RCC 7860 (cell line): Measurements from ENCODE around the gene ZSCAN29.

Source experiments
- DNase-seq: peaks from one replicate; pipeline ENCODE4 v3.0.0-alpha.2; 2015; ENCODE audit warnings: low spot score
- FAIRE-seq: peaks from 2 replicates; lab custom pipeline; 2012; peaks lifted over from hg19 to GRCh38; lab: Jason Lieb, UNC

Gene ZSCAN29

GRCh38 chr15:43352693-43353382 lies 18.0 kb downstream of the ZSCAN29 start:
- DNase-seq, result no peak
- FAIRE-seq, result no peak

- FAIRE-seq, result no peak
- DNase-seq, result no peak
These were observed 23.7 kb downstream of the ZSCAN29 start for GRCh38 chr15:43347114-43347513.

GRCh38 chr15:43346305-43346704 lies 24.5 kb downstream of the ZSCAN29 start:
- FAIRE-seq (no peak), DNase-seq (no peak)

GRCh38 chr15:43330780-43331087 lies 40.1 kb downstream of the ZSCAN29 start:
- DNase-seq (no peak), FAIRE-seq (no peak)

- peak; percentile 82 for FAIRE-seq
These were observed 40.7 kb downstream of the ZSCAN29 start, which contains the start of gene LCMT2 for GRCh38 chr15:43329960-43330779. Gene LCMT2 (minus strand): TSS chr15:43330573. CDS start chr15:43330489, 84 bp downstream.

GRCh38 chr15:43329217-43329959 lies 41.5 kb downstream of the ZSCAN29 start:
- no peak for FAIRE-seq
- DNase-seq, result no peak

More at GRCh38 chr15:43329960-43330779, 40.7 kb downstream of the ZSCAN29 start, which contains the start of gene LCMT2:
- DNase-seq, result peak; percentile 88

GRCh38 chr15:43325039-43325684 lies 45.7 kb downstream of the ZSCAN29 start:
- DNase-seq (no peak), FAIRE-seq (no peak)

GRCh38 chr15:43318990-43319771 lies 51.7 kb downstream of the ZSCAN29 start:
- FAIRE-seq (no peak), DNase-seq (no peak)

GRCh38 chr15:43317566-43318184 lies 53.2 kb downstream of the ZSCAN29 start:
- FAIRE-seq (peak; percentile 83), DNase-seq (peak; percentile 65)

GRCh38 chr15:43316971-43317346 lies 53.9 kb downstream of the ZSCAN29 start:
- FAIRE-seq (no peak), DNase-seq (no peak)

- DNase-seq, result peak; percentile 60
- peak; percentile 83 for FAIRE-seq
These were observed 54.5 kb downstream of the ZSCAN29 start for GRCh38 chr15:43316016-43316970.

GRCh38 chr15:43314171-43314570 lies 56.7 kb downstream of the ZSCAN29 start:
- no peak for FAIRE-seq
- peak; percentile 12 for DNase-seq

GRCh38 chr15:43312378-43312777 lies 58.5 kb downstream of the ZSCAN29 start:
- DNase-seq (no peak), FAIRE-seq (no peak)
